ENCODE results near the gene MYH14.

The MYH14 gene

GRCh38 chr19:50195224-50195623, 8.2 kb upstream of the MYH14 start:
- Histone ChIP-seq H3K4me1 (ENCODE audit: control insufficient read depth, low read length) (no peaks in the 10 kb centered on the region), H3K4me3 (ENCODE audit: low read length) (no peak overlapping the region), H4K20me1 (ENCODE audit: control insufficient read depth, insufficient read depth, low read depth, low read length) (no peaks in the 10 kb centered on the region), H3K27me3 (ENCODE audit: control insufficient read depth, low read length) (no peaks in the 10 kb centered on the region), H3K27ac (ENCODE audit: low read depth, low read length) (no peak overlapping the region), H3K9me2 (replicated peaks; ENCODE audit: control insufficient read depth, low read length) (no peaks in the 10 kb centered on the region), H3K79me2 (ENCODE audit: control insufficient read depth, low read length) (no peaks in the 10 kb centered on the region), H3F3A (ENCODE audit: control insufficient read depth, insufficient read depth) (no peaks in the 10 kb centered on the region), H3K9me3 (ENCODE audit: control insufficient read depth, insufficient read depth, low read length) (no peaks in the 10 kb centered on the region), H3K4me2 (ENCODE audit: low read length) (no peak overlapping the region), H3K36me3 (ENCODE audit: control insufficient read depth, low read length) (no peaks in the 10 kb centered on the region)
- no peak for TF ChIP-seq EZH2phosphoT487 (IDR thresholded peaks at IDR 0.05; ENCODE audit: borderline replicate concordance, low read length)
- TF ChIP-seq, protein P1, sequence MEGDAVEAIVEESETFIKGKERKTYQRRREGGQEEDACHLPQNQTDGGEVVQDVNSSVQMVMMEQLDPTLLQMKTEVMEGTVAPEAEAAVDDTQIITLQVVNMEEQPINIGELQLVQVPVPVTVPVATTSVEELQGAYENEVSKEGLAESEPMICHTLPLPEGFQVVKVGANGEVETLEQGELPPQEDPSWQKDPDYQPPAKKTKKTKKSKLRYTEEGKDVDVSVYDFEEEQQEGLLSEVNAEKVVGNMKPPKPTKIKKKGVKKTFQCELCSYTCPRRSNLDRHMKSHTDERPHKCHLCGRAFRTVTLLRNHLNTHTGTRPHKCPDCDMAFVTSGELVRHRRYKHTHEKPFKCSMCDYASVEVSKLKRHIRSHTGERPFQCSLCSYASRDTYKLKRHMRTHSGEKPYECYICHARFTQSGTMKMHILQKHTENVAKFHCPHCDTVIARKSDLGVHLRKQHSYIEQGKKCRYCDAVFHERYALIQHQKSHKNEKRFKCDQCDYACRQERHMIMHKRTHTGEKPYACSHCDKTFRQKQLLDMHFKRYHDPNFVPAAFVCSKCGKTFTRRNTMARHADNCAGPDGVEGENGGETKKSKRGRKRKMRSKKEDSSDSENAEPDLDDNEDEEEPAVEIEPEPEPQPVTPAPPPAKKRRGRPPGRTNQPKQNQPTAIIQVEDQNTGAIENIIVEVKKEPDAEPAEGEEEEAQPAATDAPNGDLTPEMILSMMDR (IDR thresholded peaks at IDR 0.05; ENCODE audit: low read depth, low read length, poor library complexity, severe bottlenecking), result no peak

DNA sequence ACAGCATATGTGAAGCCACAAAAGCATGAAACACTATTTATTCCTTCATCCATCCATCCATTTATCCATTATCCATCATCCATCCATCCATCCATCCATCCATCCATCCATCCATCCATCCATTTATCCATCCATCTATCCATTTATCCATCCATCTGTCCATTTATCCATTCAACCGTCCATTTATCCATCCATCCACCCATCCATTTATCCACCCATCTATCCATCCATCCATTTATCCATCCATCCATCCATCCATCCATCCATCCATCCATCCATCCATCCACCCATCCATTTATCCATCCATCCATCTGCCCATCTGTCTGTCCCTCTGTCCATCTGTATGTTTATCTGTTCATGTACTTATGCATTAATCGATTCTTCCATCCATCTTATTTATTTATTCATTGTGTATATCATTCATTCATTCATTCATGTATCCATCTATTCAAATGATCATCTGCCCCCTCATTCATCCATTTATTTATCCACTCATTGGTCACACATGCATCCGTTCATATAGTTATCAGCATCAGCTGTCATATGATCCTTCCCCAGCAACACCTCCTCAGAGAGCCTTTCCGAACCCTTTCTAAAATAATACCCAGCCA, 7.0 kb upstream of the MYH14 start:
- Histone ChIP-seq H3K79me2 (ENCODE audit: control insufficient read depth, low read length) (no peaks in the 10 kb centered on the region), H3K4me1 (ENCODE audit: control insufficient read depth, low read length) (no peaks in the 10 kb centered on the region), H3K36me3 (ENCODE audit: control insufficient read depth, low read length) (no peaks in the 10 kb centered on the region), H3K4me2 (ENCODE audit: low read length) (no peak overlapping the region), H3F3A (ENCODE audit: control insufficient read depth, insufficient read depth) (no peaks in the 10 kb centered on the region), H3K9me2 (replicated peaks; ENCODE audit: control insufficient read depth, low read length) (no peaks in the 10 kb centered on the region), H4K20me1 (ENCODE audit: control insufficient read depth, insufficient read depth, low read depth, low read length) (no peaks in the 10 kb centered on the region), H3K27me3 (ENCODE audit: control insufficient read depth, low read length) (no peaks in the 10 kb centered on the region), H3K27ac (ENCODE audit: low read depth, low read length) (no peak overlapping the region), H3K4me3 (ENCODE audit: low read length) (no peak overlapping the region), H3K9me3 (ENCODE audit: control insufficient read depth, insufficient read depth, low read length) (no peaks in the 10 kb centered on the region)
- TF ChIP-seq EZH2phosphoT487 (IDR thresholded peaks at IDR 0.05; ENCODE audit: borderline replicate concordance, low read length), result no peak
- TF ChIP-seq, protein P1 (IDR thresholded peaks at IDR 0.05; ENCODE audit: low read depth, low read length, poor library complexity, severe bottlenecking), result no peak

DNA sequence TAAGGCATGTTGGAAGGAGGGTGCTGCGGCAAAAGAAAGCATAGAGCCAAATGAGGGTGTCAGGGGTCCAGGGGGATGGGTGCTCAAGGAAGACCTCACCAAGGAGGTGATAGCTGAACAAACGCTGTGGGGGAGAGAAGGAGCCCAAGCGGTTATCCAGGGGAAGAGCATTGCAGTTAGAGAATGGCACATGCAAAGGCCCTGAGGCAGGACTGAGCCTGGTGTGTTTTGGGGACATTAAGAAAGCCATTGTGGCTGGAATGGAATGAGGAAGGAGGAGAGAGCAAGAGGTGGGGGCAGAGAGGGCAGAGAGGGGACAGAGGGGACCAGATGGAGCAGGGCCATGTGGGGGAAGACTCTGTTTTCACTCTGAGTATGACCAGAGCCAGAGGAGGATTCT, 6.1 kb upstream of the MYH14 start:
- H3F3A ChIP-seq (ENCODE audit: control insufficient read depth, insufficient read depth), result no peaks in the 10 kb centered on the region
- no peaks in the 10 kb centered on the region for H3K9me3 ChIP-seq (ENCODE audit: control insufficient read depth, insufficient read depth, low read length)
- H3K79me2 ChIP-seq (ENCODE audit: control insufficient read depth, low read length), result no peaks in the 10 kb centered on the region
- no peak overlapping the region for H3K4me3 ChIP-seq (ENCODE audit: low read length)
- no peaks in the 10 kb centered on the region for H3K36me3 ChIP-seq (ENCODE audit: control insufficient read depth, low read length)
- H4K20me1 ChIP-seq (ENCODE audit: control insufficient read depth, insufficient read depth, low read depth, low read length), result no peaks in the 10 kb centered on the region
- no peak overlapping the region for H3K27ac ChIP-seq (ENCODE audit: low read depth, low read length)
- TF ChIP-seq, protein P1 (IDR thresholded peaks at IDR 0.05; ENCODE audit: low read depth, low read length, poor library complexity, severe bottlenecking), result no peak
- TF ChIP-seq EZH2phosphoT487 (IDR thresholded peaks at IDR 0.05; ENCODE audit: borderline replicate concordance, low read length), result no peak
- no peak overlapping the region for H3K4me2 ChIP-seq (ENCODE audit: low read length)
- H3K27me3 ChIP-seq (ENCODE audit: control insufficient read depth, low read length), result no peaks in the 10 kb centered on the region
- no peaks in the 10 kb centered on the region for H3K9me2 ChIP-seq (replicated peaks; ENCODE audit: control insufficient read depth, low read length)
- H3K4me1 ChIP-seq (ENCODE audit: control insufficient read depth, low read length), result no peaks in the 10 kb centered on the region

Measured in DOHH2 (cell line).